Inflammatory macrophage treated with lipopolysaccharide for 4 hours (primary cell): ENCODE data around the gene ABCC1.
"Not testable (repeated sequence)": the region's sequence is repeated elsewhere in the genome, so short reads cannot be mapped to it uniquely, and the experiment has no call there.

ENCODE experiments used
- DNase-seq: peaks from one replicate; pipeline ENCODE4 v3.0.0-alpha.2; 2020

The ABCC1 gene

DNA sequence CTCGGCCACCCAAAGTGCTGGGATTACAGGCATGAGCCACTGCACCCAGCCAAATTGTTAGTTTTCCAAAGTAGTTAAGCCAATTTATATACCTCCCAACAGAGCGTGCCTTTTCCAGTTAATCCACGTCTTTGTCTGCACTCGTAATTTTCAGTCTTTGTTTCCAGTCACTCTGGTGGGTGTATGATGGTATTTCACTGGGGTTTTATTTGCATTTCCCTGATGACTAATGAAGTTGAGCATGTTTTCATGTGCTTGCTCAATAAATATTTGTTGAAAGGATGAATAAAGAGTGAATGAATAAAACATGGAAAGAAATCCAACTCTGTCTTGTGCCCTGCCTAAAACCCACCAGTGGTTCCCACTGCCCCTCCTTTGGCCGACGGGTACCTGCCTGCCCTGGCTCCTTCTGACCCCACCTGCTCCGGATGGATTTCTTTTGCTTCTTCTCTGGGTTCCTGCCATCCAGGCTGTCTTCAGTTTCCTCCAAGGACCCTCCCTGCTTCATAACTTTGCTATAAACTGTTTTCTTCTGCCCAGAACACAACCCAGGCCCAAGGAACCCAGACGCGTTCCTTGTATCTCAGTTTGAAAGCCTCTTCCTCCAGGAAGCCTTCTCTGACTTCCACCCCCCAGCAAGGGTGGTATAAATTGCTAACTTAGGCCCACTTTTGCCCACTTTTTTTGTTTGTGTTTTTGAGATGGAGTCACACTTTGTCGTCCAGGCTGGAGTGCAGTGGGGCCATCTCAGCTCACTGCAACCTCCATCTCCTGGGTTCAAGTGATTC lies 3.0 kb upstream of the ABCC1 start:
- peak; percentile 72 for DNase-seq

DNA sequence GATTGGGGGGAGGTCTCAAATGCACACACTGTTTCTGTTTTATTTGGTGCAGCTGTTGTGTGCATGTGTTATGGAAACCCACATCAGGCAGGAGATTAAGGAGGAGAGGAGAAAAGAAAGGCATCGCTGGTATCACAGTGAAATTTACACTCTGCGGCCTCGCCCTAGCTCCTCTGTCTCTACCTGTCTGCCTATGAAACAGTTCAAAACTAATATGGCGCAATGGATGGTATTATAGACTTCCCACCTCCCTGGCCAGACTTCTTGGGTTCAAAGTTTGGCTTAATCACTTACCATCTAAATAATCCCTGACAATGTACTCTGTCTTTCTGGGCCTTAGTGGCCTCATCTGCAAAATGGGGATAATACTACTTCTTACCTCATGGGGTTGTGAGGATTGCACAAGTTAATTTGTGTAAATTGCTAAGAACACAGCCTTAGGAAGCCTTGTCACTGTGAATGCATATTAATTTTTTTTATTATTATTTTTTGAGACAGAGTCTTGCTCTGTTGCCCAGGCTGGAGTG lies 1.4 kb upstream of the ABCC1 start:
- no peak for DNase-seq

DNA sequence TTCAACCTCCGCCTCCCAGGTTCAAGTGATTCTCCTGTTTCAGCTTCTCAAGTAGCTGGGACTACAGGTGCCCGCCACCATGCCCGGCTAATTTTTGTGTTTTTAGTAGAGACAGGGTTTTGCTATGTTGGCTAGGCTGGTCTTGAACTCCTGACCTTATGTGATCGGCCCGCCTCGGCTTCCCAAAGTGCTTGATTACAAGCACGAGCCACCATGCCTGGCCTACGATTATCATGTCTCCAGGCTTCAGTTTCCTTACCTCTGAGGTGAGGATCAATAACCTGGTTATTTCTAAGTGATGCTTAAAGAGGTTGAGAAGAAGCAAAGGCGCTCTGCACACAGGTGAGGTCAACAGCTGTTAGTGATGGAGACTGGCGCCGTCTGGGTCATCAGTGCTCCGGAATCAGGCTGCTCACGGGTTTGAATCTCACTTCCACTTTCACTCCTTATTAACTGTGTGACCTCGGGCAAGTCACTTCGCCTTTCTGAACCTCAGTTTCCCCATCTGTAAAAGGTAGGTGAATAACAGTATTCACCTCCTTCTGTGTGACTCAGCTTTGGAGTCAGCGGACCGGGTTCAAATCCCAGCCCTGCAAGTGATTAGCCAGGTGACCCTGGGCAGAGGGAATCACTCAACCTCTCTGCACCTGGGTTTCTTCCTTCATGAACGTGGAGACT lies 745 bp upstream of the ABCC1 start:
- DNase-seq, result peak; percentile 66

DNA sequence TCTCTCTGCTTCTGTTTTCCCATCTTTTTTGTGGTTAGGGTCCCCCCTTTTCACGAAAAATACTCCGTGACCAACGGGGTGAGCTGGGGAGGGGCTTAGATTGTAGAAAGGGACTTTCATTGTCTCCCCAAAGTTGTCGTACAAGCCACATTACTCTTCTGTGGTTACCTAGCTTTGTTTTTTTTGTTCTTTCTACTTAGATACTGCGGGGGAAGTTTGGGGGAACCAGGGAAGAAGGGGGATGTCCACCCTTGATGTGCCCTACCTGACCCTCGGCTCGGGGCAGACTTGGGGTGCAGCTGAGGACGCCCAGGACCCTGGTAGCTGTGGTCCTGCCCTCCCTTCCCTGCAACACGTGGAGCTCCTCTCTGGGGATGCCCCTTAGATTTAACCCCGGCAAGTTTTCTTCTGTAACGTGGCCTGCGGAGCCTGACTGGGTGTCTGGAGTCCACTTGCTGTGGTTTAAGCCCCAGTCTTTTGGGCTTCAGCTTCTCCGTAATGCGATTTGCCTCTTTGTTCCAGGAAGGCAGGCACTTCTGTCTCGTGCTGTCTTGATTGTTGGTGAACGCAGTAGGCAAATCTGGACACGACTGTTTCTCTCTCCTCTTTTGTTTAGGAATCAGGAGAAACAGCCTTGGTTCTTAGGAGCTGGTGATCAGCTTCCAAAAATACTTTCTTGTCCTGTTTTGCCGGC lies 892 bp downstream of the ABCC1 start:
- DNase-seq, result peak; percentile 47

DNA sequence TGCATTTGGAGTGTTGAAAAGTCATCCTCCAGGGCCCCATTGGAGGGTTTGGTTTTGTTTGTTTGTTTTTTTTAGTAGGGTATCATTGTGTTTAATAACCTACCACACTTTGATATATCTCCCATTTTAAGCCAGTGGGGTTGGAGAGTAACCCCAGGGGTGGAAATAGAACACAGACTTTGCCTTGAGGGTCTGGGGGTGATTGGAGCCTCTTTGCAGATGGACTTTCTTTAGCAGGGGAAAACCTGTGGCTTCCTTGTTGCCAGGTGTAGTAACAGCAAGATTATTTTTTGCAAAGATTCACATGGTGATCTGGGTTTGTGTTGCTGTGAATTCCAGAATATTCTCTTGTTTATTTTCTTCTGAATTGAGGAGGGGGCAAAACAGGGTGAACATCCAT lies 1.5 kb downstream of the ABCC1 start:
- no peak for DNase-seq

DNA sequence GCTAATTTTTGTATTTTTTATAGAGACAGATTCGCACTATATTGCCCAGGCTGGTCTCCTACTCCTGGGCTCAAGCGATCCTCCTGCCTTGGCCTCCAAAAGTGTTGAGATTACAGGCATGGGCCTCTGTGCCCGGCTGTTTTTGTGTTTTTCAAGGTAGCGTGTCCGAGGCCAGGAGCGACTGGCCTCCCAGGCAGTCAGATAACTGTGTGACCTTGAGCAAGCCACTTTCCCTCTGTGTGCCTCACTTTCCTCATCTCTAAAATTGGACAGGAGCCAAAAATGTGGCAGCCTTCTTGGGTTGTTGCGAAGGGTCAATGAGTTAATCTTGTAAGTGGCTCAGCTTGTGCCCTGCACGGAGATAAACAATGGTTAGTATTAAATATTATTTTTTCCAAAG lies 2.4 kb downstream of the ABCC1 start:
- no peak for DNase-seq

DNA sequence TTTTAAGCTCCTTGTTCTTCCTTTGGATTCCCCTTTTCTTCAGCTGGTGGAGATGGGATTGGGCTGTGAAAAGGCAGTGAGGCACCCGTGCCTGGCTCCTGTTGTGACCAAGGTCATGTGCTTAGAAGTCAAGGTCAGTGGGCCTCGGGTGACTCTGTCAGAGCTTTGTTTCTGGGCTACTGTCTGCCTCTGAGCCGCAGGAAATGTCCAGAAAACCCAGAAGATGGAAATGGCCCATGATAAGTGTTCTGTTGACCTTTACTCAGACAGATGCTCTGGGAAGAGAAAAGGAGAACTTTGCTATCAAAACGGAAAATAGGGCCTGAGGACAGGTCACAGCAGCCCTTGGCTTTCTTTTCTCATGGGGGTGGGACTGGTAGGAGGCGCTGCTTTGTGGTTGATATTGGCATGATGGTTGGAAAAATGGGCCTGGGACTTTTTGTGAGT lies 2.9 kb downstream of the ABCC1 start:
- peak; percentile 67 for DNase-seq

DNA sequence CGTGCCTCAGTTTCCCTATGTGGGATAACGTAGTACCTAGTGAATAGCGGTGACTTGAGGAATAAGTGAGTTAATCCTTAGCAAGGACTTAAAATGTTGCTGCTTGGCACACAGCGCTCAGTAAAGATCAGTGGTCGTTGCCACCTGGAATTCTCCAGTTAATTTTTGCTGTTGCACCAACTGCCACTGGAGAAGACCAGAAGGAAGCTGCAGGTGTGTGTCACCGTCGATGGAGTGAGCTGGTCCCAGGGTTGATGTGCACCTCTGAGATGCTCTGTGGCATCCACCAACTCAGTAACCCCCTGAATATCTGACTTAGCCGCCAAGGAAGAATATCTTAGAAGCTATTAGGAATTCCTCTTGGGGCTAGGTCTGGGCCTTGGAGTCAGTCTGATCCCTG lies 4.1 kb downstream of the ABCC1 start:
- DNase-seq, result no peak

DNA sequence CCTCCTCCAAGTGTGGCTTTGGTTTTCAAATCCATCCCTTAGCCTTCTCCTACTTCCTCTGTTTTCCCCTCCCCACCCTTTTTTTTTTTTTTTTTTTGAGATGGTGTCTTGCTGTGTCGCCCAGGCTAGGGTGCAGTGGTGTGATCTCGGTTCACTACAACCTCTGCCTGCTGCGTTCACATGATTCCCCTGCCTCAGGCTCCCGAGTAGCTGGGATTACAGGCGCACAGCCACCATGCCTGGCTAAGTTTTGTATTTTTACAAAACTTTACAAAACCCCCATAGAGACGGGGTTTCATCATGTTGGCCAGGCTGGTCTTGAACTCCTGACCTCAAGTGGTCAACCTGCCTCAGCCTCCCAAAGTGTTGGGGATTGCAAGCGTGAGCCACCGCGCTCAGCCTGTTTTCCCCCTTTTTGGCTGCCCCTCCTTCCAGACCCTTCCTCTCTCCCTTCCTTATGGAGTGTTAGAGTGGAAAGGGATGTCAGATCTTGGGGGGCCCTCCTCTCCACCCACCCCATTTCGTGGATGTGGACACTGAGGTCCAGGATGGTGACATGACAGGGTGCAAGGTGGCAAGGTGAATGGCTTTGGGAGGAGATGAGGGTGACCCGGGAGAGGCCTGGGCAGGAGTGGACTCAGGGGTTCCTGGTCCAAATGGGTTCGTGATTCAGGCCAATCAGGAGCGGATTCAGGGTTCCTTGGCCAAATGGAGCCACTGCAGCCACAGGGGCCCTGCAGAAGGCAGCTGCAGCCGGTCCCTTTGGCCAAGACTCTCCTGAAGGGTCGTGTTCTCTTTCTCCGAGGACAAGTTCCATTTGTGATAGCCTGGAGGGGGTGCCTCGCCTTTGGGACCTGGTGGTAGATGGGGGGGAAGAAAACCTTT lies 4.8 kb downstream of the ABCC1 start:
- no peak for DNase-seq

DNA sequence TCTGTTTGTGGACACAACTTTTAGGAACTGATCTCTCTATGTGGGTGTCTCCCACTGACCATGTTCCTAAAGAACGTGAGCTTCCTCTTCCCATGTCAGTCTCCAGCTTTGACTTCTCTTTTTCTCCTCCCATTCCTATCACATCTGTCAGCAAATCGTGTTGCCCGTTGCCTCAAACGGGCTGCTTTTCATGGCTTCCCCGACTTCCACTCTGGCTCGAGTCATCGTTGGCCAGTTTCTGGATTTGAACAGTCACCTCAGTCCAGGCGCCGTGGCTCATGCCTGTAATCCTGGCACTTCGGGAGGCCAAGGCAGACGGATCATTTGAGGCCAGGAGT lies 5.4 kb downstream of the ABCC1 start:
- DNase-seq, result peak; percentile 85

DNA sequence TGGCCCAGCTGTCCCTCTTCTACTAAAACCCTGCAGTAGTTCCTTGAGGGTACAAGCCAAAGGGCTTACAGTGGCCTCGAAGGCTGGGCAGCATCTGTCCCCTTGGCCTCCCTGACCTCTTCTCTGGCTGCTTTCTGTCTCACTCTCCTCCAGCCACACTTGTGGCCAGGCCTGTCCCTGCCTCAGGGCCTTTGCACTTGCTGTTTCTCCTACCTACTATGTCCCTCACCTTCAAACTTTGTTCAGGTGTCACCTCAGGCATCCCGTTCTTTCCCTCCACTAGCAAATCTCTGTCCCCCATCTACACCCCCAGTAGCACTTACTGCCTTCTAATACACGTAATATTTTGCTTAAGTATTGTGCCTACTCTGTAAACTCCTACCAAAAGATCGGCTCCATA lies 6.0 kb downstream of the ABCC1 start:
- DNase-seq, result no peak

DNA sequence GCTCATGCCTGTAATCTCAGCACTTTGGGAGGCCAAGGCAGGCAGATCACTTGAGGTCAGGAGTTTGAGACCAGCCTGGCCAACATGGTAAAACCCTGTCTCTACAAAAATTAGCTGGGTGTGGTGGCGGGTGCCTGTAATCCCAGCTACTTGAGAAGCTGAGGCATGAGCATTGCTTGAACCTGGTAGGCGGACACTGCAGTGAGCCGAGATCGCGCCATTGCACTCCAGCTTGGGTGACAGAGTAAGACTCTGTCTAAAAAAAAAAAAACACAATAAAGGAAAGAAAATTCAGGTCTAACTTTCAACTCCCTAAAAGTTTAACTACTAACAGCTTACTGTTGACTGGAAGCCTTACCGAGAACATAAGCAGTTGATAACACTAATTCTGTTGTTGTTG lies 6.7 kb downstream of the ABCC1 start:
- DNase-seq, result not testable (repeated sequence)

DNA sequence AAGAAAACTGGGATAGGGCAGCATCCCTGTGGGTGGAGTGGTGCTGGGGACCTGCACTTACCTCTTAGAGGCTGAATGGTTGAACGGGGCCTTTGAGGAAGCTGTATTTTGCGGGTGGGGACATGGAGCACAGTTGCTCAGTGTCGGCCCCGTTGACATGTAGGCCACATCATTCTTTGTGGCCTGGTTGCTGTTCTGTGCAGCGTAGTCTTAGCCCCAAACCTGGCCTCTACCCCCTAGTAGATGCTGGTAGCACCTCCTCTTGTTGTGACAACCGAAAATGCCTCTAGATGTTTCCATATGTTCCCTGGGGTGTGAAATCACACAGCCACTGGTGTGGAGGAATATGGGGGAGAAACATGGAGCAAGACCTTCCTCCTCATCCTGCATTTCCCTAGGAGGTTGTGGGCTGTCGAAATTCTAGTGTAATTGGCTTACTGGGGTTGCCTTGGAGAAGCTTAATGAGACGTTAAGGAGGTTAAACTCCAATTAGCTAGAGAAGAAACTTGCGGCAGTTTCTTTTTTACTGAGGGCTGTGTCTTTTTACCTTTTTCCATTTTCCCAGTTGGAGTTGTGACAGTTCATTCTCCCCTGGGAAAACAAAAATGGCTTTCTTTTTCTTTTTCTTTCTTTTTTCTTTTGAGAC lies 9.4 kb downstream of the ABCC1 start:
- no peak for DNase-seq

DNA sequence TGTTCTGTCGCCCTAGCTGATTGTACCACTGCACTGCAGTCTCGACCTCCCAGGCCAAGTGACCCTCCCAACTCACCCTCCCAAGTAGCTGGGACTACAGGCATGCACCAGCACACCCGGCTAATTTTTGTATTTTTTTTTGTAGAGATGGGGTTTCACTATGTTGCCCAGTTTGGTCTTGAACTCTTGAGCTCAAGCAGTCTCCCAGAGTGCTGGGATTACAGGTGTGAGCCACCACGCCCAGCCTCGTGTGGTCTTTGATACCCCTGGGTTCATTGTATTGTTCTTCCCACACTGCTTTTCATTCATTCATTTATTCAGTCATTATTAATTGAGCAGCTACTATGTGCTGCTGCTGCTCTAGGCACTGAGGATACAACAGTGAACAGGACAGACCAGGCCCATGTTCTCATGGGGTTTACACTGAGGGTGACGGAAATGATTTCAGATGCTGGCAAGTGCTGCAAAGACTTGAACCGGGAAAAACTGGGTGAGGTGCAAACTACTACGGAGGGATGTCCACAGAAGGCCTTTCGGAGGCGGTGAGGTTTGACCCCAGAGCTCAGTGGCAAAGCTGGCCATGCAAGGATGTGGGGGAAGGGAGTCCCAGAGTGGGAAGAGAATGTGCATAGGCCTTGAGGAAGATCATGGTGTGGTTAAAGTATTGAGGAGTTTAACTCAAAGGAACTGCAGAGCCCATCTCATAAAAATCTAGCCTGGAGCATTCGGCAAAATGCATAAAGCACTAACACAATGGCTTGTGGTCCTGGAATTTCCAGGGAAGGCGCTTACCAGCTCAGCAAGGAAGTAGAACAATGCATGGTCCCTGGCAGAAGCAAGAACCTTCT lies 10.9 kb downstream of the ABCC1 start:
- no peak for DNase-seq

DNA sequence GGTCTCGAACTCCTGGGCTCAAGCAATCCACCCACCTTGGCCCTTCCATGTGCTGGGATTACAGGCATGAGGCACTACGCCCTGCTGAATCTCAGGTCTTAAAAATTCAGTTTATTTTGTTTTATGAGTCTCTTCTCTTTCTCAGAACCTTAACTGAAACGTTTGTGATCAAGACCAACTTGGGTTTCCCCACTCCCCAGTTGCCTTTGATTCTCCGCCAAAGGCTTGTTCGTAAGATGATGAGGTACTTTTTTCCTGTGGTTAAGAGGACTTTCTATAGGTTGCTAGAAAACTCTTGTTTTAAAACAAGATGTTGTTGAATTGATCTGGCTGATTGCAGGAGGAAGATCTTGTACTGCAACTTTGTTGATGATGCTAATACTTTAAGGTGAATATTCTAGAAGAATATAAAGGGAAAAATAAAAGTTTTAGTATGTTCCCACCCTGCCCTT lies 11.7 kb downstream of the ABCC1 start:
- DNase-seq, result no peak

DNA sequence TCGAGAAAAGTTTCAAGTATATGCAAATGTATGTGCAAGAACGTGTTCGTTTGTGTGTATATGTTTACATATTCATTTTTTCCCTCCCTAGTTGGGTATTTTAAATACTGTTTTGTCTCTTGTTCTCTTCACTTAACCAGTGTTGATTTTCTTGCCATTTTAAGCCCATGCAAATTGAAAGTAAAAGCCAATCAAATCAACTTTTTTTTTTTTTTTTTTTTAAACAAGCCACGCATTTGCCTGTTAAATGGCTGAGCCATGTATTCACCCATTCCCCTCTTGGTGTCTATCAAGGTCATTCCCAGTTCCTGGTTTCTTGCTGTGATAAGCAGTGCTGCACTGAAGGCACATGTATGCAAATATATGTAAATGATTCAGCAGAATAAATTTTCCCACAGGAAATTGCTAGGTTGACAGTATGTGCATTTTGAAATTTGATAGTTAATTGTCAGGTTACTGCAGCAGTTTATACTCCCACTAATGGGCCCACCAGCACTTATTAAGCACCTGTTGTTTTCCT lies 12.2 kb downstream of the ABCC1 start:
- no peak for DNase-seq

DNA sequence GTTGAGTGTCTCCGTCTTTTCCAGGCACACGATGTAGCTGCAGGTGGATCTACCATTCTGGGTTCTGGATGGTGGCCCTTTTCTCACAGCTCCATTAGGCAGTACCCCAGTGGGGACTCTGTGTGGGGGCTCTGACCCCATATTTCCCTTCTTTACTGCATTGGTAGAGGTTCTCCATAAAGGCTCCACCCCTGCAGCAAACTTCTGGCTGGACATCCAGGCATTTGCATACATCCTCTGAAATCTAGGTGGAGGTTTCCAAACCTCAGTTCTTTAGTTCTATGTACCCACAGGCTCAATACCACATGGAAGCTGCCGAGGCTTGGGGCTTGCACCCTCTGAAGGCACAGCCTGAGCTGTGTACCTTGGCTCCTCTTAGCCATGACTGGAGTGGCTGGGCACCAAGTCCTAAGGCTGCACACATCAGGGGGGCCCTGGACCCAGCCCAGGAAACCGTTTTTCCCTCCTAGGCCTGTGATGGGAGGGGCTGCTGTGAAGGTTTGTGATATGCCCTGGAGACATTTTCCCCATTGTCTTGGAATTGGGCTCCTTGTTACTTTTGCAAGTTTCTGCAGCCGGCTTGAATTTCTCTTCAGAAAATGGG lies 14.0 kb downstream of the ABCC1 start:
- DNase-seq, result no peak

DNA sequence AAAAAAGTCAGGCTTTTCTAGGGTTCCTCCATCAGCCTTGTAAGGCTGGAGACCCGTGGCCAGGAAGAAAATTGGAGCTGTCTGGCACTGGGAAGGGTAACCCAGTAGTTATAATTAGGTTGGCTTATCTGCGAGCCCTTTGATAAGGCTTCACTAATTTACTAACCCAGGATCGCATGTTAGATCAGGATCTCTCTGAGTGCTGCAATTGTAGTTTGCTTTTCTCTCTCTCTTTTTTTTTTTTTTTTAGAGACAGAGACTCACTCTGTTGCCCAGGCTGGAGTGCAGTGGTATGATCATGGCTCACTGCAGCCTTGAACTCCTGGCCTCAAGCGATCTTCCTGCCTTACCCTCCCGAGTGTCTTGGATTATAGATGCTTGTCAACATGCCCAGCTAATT lies 17.0 kb downstream of the ABCC1 start:
- DNase-seq, result no peak

DNA sequence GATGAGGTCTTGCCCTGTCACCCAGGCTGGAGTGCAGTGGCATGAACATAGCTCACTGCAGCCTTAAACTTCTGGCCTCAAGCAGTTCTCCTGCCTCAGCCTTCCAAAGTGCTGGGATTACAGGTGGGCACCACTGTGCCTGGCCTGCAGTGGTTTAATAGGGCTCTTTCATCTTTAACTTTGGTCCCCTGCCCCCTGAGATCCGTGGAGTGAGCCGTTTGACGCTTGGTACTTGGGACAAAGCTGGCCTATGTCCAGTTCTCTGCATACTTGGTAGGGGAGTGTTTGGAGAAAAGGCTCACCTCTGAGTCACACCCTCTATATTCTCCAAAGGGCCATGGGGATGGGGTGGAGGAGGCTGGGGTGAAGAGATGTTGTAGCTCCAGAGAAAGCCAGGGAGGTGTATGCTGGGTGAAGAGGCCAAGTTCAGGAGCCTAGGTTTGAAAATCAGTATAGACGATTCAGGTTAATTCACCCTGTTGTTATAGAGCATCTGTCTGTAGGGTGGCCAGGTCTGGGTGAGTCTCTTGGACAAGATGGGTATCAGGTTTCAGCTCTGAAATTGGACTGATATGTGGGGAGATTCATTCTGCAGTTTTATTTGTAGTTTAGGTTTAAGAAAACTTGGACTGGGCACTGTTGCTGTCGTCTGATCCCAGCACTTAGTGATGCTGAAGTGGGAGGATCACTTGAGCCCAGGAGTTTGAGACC lies 17.6 kb downstream of the ABCC1 start:
- no peak for DNase-seq
